Natural killer cell (primary cell): ENCODE results near the gene BNC2. TPM values are rescaled to one million over a fixed set of nuclear protein-coding genes. Genes with fewer than 3 reads are reported as not detected.

ENCODE experiments used
- ATAC-seq, 3 donors: fragments of 150-1000 bp in 2 of 3; fragments of 200-7000 bp in 1 of 3; cut with Tn5 transposase; 1 replicate in 1 of 3; 2 replicates in 2 of 3; pipeline ENCODE4 v1.10.0; 2021; ENCODE audit warnings: mild to moderate bottlenecking in 2 of 3, moderate library complexity in 2 of 3
- DNase-seq, 2 donors: peaks; one replicate each; pipeline versions ENCODE4 v3.0.0 to v3.0.0-alpha.2; 2013 to 2021; ENCODE audit warnings: mixed read lengths in 1 of 2
- H3K27ac ChIP-seq: one replicate; pipeline ENCODE4 v1.5.1; 2013; ENCODE audit warnings: mild to moderate bottlenecking, low read length
- H3K27me3 ChIP-seq: one replicate; pipeline ENCODE4 v1.6.1; 2013; ENCODE audit warnings: low read length; ENCODE audit not compliant: control insufficient read depth, insufficient read depth
- H3K36me3 ChIP-seq: one replicate; pipeline ENCODE4 v1.6.1; 2013; ENCODE audit warnings: low read length; ENCODE audit not compliant: control insufficient read depth, insufficient read depth
- H3K4me1 ChIP-seq: one replicate; pipeline ENCODE4 v1.6.1; 2013; ENCODE audit warnings: low read length; ENCODE audit not compliant: control insufficient read depth, insufficient read depth
- H3K4me3 ChIP-seq: one replicate; pipeline ENCODE4 v1.5.1; 2013; ENCODE audit warnings: low read length
- H3K9me3 ChIP-seq: one replicate; pipeline ENCODE4 v1.6.1; 2013; ENCODE audit warnings: low read length; ENCODE audit not compliant: control insufficient read depth, insufficient read depth
- H3K27ac Mint-ChIP-seq, 2 donors: one replicate each; pipeline ENCODE4 v1.8.0; 2022; ENCODE audit warnings: mild to moderate bottlenecking in 2 of 2, mixed read lengths in 2 of 2, moderate library complexity in 1 of 2
- H3K27me3 Mint-ChIP-seq, 2 donors: one replicate each; pipeline ENCODE4 v1.8.0; 2022; ENCODE audit warnings: low read depth in 2 of 2, mixed read lengths in 2 of 2
- H3K36me3 Mint-ChIP-seq: one replicate; pipeline ENCODE4 v1.8.0; 2022; ENCODE audit warnings: mixed read lengths
- H3K4me1 Mint-ChIP-seq, 2 donors: one replicate each; pipeline ENCODE4 v1.8.0; 2022; ENCODE audit warnings: mixed read lengths in 2 of 2
- H3K4me3 Mint-ChIP-seq: one replicate; pipeline ENCODE4 v1.8.0; 2022; ENCODE audit warnings: mild to moderate bottlenecking, moderate library complexity, mixed read lengths
- H3K9me3 Mint-ChIP-seq, 2 donors: one replicate each; pipeline ENCODE4 v1.8.0; 2022; ENCODE audit warnings: mixed read lengths in 2 of 2
- WGBS: methylation state at CpG from one replicate; pipeline ENCODE4 v1.1.7; 2013; ENCODE audit warnings: missing lambda C conversion rate; ENCODE audit not compliant: insufficient coverage; 5-methylcytosine and 5-hydroxymethylcytosine counted together
- intact Hi-C: fragments of 100-400 bp; cut with micrococcal nuclease; formaldehyde crosslinking; loops from one replicate; pipeline ENCODE4 v1.14.2; 2022
- total RNA-seq, 4 donors: library from RNA; stranded (reverse); fragments of 120-200 nt in 1 of 4; gene quantifications; one replicate each; pipeline versions ENCODE4 v1.2.3 to v1.2.4, GENCODE V29; 2013 to 2022
- TF ChIP-seq, protein P1 (sequence below): fragments of 200-600 bp; IDR thresholded peaks from one replicate; pipeline ENCODE4 v1.8.0; 2022; ENCODE audit warnings: antibody characterized with exemption

The BNC2 gene
- total RNA-seq, 3 donors from 2014 or later (not counting 1 experiment from before 2014, with no cell fraction given): 36.9 to 84.2 (median 66.5) TPM

DNA sequence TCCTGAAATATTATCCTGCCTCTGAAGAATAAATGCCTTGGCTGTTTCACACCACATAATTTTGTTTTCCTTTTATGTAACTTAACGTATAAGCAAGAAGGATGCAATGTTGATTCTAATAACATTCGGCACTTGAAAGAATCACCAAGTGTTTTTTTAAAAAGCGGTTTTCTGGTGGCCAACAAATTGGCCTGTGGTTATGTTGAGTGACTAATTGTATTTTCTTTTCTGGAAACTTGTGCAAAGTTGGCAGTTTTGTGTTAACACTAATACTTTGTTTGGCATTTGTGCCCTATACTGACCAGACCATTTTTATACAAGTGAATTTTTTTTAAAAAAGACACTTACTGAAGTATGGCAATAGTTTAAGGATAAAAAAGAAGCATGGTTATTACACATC lies 452.7 kb downstream of the BNC2 start:
- ATAC-seq: no peak
- Histone ChIP-seq H3K36me3 (no peaks in the 10 kb centered on the region), H3K4me3 (no peak overlapping the region), H3K4me1 (no peaks in the 10 kb centered on the region), H3K27me3 (no peaks in the 10 kb centered on the region), H3K27ac (no peak overlapping the region), H3K9me3 (no peaks in the 10 kb centered on the region)
- H3K4me1 Mint-ChIP-seq: peaks cover 28 to 44% of the 10 kb centered on the region in 2 donors
- H3K36me3 Mint-ChIP-seq: no peaks in the 10 kb centered on the region
- H3K27ac Mint-ChIP-seq: peak overlapping the region in 1 of 2 donors; percentile 18
- no peaks in the 10 kb centered on the region for H3K27me3 Mint-ChIP-seq
- H3K9me3 Mint-ChIP-seq: no peaks in the 10 kb centered on the region
- intact Hi-C loops: no loop called here
- DNase-seq: no peak
- TF ChIP-seq, protein P1, sequence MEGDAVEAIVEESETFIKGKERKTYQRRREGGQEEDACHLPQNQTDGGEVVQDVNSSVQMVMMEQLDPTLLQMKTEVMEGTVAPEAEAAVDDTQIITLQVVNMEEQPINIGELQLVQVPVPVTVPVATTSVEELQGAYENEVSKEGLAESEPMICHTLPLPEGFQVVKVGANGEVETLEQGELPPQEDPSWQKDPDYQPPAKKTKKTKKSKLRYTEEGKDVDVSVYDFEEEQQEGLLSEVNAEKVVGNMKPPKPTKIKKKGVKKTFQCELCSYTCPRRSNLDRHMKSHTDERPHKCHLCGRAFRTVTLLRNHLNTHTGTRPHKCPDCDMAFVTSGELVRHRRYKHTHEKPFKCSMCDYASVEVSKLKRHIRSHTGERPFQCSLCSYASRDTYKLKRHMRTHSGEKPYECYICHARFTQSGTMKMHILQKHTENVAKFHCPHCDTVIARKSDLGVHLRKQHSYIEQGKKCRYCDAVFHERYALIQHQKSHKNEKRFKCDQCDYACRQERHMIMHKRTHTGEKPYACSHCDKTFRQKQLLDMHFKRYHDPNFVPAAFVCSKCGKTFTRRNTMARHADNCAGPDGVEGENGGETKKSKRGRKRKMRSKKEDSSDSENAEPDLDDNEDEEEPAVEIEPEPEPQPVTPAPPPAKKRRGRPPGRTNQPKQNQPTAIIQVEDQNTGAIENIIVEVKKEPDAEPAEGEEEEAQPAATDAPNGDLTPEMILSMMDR: no peak
- no peak overlapping the region for H3K4me3 Mint-ChIP-seq
- 69% methylated on average over 3 of the region's 3 CpGs for WGBS

DNA sequence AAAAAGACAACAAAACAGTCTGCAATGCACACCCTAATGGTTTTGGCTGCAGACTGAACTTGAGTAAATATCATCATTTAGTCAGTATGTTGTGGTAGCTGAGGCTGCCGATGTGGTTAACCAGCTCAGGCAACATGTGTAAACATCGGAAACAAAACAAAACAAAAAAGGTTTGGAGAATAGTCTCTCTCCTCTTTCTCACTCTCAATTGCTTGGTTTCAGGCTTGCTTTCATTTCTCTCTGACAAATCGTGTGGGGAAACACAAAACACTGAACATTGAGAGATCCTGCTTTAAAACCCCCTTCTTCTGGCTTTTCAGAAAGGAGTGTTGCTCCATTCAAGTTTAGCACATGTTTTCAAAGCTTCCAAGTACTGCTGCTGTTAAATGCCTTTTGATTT lies 453.3 kb downstream of the BNC2 start:
- ATAC-seq (peak in 1 of 3 donors; percentile 54), DNase-seq (no peak)
- H3K4me3 ChIP-seq: no peak overlapping the region
- H3K9me3 ChIP-seq: no peaks in the 10 kb centered on the region
- H3K27ac Mint-ChIP-seq: peak overlapping the region in 1 of 2 donors; percentile 18
- no peaks in the 10 kb centered on the region for H3K36me3 Mint-ChIP-seq
- peak overlapping the region; percentile 29 for H3K4me3 Mint-ChIP-seq
- peaks cover 24 to 39% of the 10 kb centered on the region in 2 donors for H3K4me1 Mint-ChIP-seq
- H3K4me1 ChIP-seq: no peaks in the 10 kb centered on the region
- no peaks in the 10 kb centered on the region for H3K9me3 Mint-ChIP-seq
- no peaks in the 10 kb centered on the region for H3K36me3 ChIP-seq
- WGBS: 65% methylated on average over 3 of the region's 3 CpGs
- no peak overlapping the region for H3K27ac ChIP-seq
- H3K27me3 Mint-ChIP-seq: no peaks in the 10 kb centered on the region
- intact Hi-C loops: no loop called here
- TF ChIP-seq, protein P1: no peak
- H3K27me3 ChIP-seq: no peaks in the 10 kb centered on the region

DNA sequence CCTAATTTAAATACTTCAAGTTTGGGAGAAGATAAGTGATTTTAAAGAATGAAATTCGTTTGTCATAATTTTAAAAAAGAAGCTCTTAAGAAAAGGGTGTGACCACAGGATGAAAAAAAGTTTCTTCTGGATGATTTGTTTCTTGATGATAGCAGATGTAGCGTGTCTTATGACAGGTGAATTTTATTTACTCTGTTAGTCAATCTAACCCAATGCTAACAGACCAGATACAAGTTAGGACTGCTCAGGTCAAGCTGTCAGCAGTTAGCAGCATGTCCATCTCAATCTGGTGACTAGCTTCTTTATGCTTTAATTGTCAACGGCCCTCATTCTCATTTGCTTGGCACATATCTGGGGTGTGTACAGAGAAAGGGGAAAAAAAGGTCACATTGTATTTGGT lies 456.0 kb downstream of the BNC2 start:
- H3K9me3 ChIP-seq: no peaks in the 10 kb centered on the region
- no peak overlapping the region for H3K27ac ChIP-seq
- DNase-seq (no peak), ATAC-seq (no peak)
- peaks cover 9 to 27% of the 10 kb centered on the region in 2 donors for H3K4me1 Mint-ChIP-seq
- intact Hi-C loops: no loop called here
- H3K9me3 Mint-ChIP-seq: no peaks in the 10 kb centered on the region
- H3K4me3 ChIP-seq: no peak overlapping the region
- no peaks in the 10 kb centered on the region for H3K36me3 ChIP-seq
- H3K27me3 ChIP-seq: no peaks in the 10 kb centered on the region
- H3K27ac Mint-ChIP-seq: no peak overlapping the region
- H3K4me1 ChIP-seq: no peaks in the 10 kb centered on the region
- no peaks in the 10 kb centered on the region for H3K27me3 Mint-ChIP-seq
- H3K4me3 Mint-ChIP-seq: no peak overlapping the region
- TF ChIP-seq, protein P1: no peak
- no peaks in the 10 kb centered on the region for H3K36me3 Mint-ChIP-seq
- WGBS: 74% methylated on average over 3 of the region's 3 CpGs

DNA sequence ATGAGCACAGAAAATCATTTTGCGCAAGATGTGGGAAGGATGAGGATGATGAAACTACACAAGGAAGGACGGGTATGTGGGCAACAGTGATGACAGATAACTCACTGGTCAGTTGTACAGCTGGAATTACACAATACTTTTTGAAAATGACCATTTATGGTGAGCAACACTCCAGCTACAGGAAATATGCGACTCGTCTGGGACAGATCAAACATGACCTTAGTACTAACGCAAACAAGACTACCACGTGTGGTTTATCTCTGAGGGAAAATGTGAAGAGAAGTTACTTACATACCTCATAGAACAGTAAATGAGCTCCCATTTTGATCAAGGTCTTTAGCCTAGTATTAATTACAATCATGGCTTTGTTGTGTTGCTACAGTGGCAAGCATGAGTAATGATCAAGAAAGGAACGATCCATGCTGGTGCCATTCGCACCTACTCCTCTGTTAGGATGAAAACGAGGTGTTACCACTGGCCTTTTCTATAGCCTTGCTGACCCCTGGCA lies 456.9 kb downstream of the BNC2 start:
- Histone ChIP-seq H3K27me3 (no peaks in the 10 kb centered on the region), H3K36me3 (no peaks in the 10 kb centered on the region), H3K4me3 (no peak overlapping the region), H3K4me1 (no peaks in the 10 kb centered on the region), H3K27ac (no peak overlapping the region), H3K9me3 (no peaks in the 10 kb centered on the region)
- TF ChIP-seq, protein P1: no peak
- intact Hi-C loops: no loop called here
- H3K36me3 Mint-ChIP-seq: no peaks in the 10 kb centered on the region
- ATAC-seq: peak in 2 of 3 donors; percentile 17 to 22
- no peaks in the 10 kb centered on the region for H3K9me3 Mint-ChIP-seq
- 82% methylated on average over 8 of the region's 9 CpGs for WGBS
- H3K27ac Mint-ChIP-seq: no peak overlapping the region
- peaks cover 0 to 2% of the 10 kb centered on the region in 2 donors for H3K27me3 Mint-ChIP-seq
- H3K4me1 Mint-ChIP-seq: peaks cover 9 to 27% of the 10 kb centered on the region in 2 donors
- DNase-seq: no peak
- no peak overlapping the region for H3K4me3 Mint-ChIP-seq
